PC-3 (cell line): ENCODE results near the gene COA6.

Experiments used
- EZH2 ChIP-seq: fragments of 300-600 bp; sonication (generic); IDR thresholded peaks from one replicate; pipeline ENCODE4 v1.6.1; 2017; ENCODE audit warnings: antibody characterized with exemption, mild to moderate bottlenecking, low read length; ENCODE audit not compliant: unreplicated experiment
- EZH2phosphoT487 ChIP-seq: fragments of 300-600 bp; sonication (generic); IDR thresholded peaks from 2 replicates; pipeline ENCODE4 v1.6.1; 2018; ENCODE audit warnings: mild to moderate bottlenecking, antibody characterized with exemption, low read length, borderline replicate concordance
- TF ChIP-seq, protein P1 (sequence below): fragments of 300-600 bp; sonication (generic); conservative IDR thresholded peaks from 2 replicates; pipeline ENCODE4 v1.5.1; 2017; ENCODE audit warnings: antibody characterized with exemption, low read depth, mild to moderate bottlenecking, low read length

DNA sequence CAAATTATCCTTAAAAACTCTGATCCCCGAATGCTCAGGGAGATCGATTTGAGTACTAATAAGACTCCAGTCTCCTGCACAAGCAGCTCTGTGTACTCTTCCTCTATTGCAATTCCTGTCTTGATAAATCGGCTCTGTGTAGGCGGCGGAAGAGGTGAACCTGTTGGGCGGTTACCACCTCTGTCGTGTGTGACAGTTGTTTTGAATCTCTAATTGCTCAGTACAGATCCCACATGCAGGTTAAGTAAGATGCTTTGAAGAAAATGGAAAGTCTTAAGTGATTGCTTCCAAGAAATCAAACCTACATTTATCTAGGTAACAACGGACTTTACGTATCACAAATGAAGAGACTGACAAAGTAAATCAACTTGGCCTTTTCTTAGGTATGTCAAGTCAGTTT, 35.5 kb downstream of the COA6 start:
- TF ChIP-seq, protein P1, sequence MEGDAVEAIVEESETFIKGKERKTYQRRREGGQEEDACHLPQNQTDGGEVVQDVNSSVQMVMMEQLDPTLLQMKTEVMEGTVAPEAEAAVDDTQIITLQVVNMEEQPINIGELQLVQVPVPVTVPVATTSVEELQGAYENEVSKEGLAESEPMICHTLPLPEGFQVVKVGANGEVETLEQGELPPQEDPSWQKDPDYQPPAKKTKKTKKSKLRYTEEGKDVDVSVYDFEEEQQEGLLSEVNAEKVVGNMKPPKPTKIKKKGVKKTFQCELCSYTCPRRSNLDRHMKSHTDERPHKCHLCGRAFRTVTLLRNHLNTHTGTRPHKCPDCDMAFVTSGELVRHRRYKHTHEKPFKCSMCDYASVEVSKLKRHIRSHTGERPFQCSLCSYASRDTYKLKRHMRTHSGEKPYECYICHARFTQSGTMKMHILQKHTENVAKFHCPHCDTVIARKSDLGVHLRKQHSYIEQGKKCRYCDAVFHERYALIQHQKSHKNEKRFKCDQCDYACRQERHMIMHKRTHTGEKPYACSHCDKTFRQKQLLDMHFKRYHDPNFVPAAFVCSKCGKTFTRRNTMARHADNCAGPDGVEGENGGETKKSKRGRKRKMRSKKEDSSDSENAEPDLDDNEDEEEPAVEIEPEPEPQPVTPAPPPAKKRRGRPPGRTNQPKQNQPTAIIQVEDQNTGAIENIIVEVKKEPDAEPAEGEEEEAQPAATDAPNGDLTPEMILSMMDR: no peak
- TF ChIP-seq EZH2: no peak
- no peak for TF ChIP-seq EZH2phosphoT487
